Immature natural killer cell (primary cell): ENCODE data around the gene CCDC54. TPM values are rescaled to one million over a fixed set of nuclear protein-coding genes. Genes with fewer than 3 reads are reported as not detected.

Experiments used
- DNase-seq, 3 donors: peaks; one replicate each; pipeline ENCODE4 v3.0.0; 2022; ENCODE audit warnings: mixed read lengths in 1 of 3
- H3K27ac Mint-ChIP-seq, 6 donors: one replicate each; pipeline ENCODE4 v1.8.0; 2020; ENCODE audit warnings: mixed read lengths in 6 of 6, mild to moderate bottlenecking in 5 of 6, inconsistent platforms in 4 of 6, moderate library complexity in 3 of 6
- H3K27me3 Mint-ChIP-seq, 3 donors: one replicate each; pipeline ENCODE4 v1.8.0; 2020 to 2021; ENCODE audit warnings: low read depth in 3 of 3, mild to moderate bottlenecking in 3 of 3, mixed read lengths in 3 of 3, moderate library complexity in 3 of 3, inconsistent platforms in 1 of 3
- H3K36me3 Mint-ChIP-seq, 3 donors: one replicate each; pipeline ENCODE4 v1.8.0; 2020; ENCODE audit warnings: mixed read lengths in 3 of 3, inconsistent platforms in 2 of 3, mild to moderate bottlenecking in 2 of 3
- H3K4me1 Mint-ChIP-seq, 2 donors: one replicate each; pipeline ENCODE4 v1.8.0; 2020; ENCODE audit warnings: inconsistent platforms in 2 of 2, mild to moderate bottlenecking in 2 of 2, mixed read lengths in 2 of 2, moderate library complexity in 1 of 2
- H3K4me3 Mint-ChIP-seq, 5 donors: one replicate each; pipeline ENCODE4 v1.8.0; 2020; ENCODE audit warnings: mild to moderate bottlenecking in 5 of 5, mixed read lengths in 5 of 5, inconsistent platforms in 3 of 5, moderate library complexity in 3 of 5
- H3K9me3 Mint-ChIP-seq, 6 donors: one replicate each; pipeline ENCODE4 v1.8.0; 2020; ENCODE audit warnings: mild to moderate bottlenecking in 6 of 6, mixed read lengths in 6 of 6, inconsistent platforms in 4 of 6, moderate library complexity in 3 of 6
- polyA plus RNA-seq, 3 donors: library from polyadenylated mRNA; unstranded; fragments of 300-500 nt; fragmentation: Illumina TruSeq; gene quantifications; one replicate each; pipeline ENCODE4 v1.2.3, GENCODE V29; 2021

The CCDC54 gene
- polyA plus RNA-seq, 3 donors from 2014 or later = 0.32 TPM; not detected in 2

- Mint-ChIP-seq H3K27me3 (peaks cover 5 to 12% (median 7%) of the 10 kb centered on the region in 3 donors), H3K36me3 (no peaks in the 10 kb centered on the region), H3K9me3 (no peaks in the 10 kb centered on the region), H3K4me1 (peaks cover 3 to 5% of the 10 kb centered on the region in 2 donors), H3K27ac (no peak overlapping the region), H3K4me3 (no peak overlapping the region)
- no peak for DNase-seq
Observed at GRCh38 chr3:107421881-107422280, 44.6 kb downstream of the CCDC54 start.

GRCh38 chr3:107425033-107425432 lies 47.8 kb downstream of the CCDC54 start:
- DNase-seq = no peak
- Mint-ChIP-seq H3K27me3 (peaks cover 9 to 11% (median 11%) of the 10 kb centered on the region in 3 donors), H3K4me3 (no peak overlapping the region), H3K27ac (no peak overlapping the region), H3K9me3 (no peaks in the 10 kb centered on the region), H3K36me3 (no peaks in the 10 kb centered on the region), H3K4me1 (peaks cover 7 to 13% of the 10 kb centered on the region in 2 donors)

- Mint-ChIP-seq H3K27ac (no peak overlapping the region), H3K4me3 (no peak overlapping the region), H3K27me3 (peaks cover 7 to 18% (median 18%) of the 10 kb centered on the region in 3 donors), H3K9me3 (no peaks in the 10 kb centered on the region), H3K36me3 (no peaks in the 10 kb centered on the region), H3K4me1 (peaks cover 14 to 20% of the 10 kb centered on the region in 2 donors)
- no peak for DNase-seq
Observed at GRCh38 chr3:107426223-107426622, 49.0 kb downstream of the CCDC54 start.

Other genes starting within 250 kb of the CCDC54 start
- 100 to 1,000 TPM in 1 of 3 donors, 10 to 100 TPM in 2; 54.5 to 104 (median 56.4) TPM for gene BBX, start 145.5 kb downstream of the CCDC54 start, polyA plus RNA-seq